Karpas-422 (cell line): ENCODE results near the gene DEFB119. TPM values are rescaled to one million over a fixed set of nuclear protein-coding genes. Genes with fewer than 3 reads are reported as not detected.
"Not testable (repeated sequence)": the region's sequence is repeated elsewhere in the genome, so short reads cannot be mapped to it uniquely, and the experiment has no call there.

Source experiments
- DNase-seq: peaks from one replicate; pipeline ENCODE4 v3.0.0-alpha.2; 2015
- H2AFZ ChIP-seq: fragments of 200-600 bp; sonication (generic); 2 replicates; pipeline ENCODE4 v1.6.1; 2014; ENCODE audit warnings: antibody characterized with exemption, low read length, mixed read lengths
- H3K27ac ChIP-seq: fragments of 200-600 bp; sonication (generic); 2 replicates; pipeline ENCODE4 v1.5.1; 2014; ENCODE audit warnings: mild to moderate bottlenecking, low read length, moderate library complexity
- H3K27me3 ChIP-seq: fragments of 200-600 bp; sonication (generic); 2 replicates; pipeline ENCODE4 v1.6.1; 2014; ENCODE audit warnings: low read length, mixed read lengths
- H3K36me3 ChIP-seq: fragments of 200-600 bp; sonication (generic); 2 replicates; pipeline ENCODE4 v1.6.1; 2014; ENCODE audit warnings: low read length, mixed read lengths; ENCODE audit not compliant: insufficient read depth
- H3K4me1 ChIP-seq: fragments of 200-600 bp; sonication (generic); 2 replicates; pipeline ENCODE4 v1.6.1; 2014; ENCODE audit warnings: mild to moderate bottlenecking, low read length, mixed read lengths
- H3K4me2 ChIP-seq: fragments of 200-600 bp; sonication (generic); 2 replicates; pipeline ENCODE4 v1.6.1; 2014; ENCODE audit warnings: low read length, low read depth, mild to moderate bottlenecking; ENCODE audit not compliant: poor library complexity, severe bottlenecking
- H3K4me3 ChIP-seq: fragments of 200-600 bp; sonication (generic); 2 replicates; pipeline ENCODE4 v1.5.1; 2014; ENCODE audit warnings: mild to moderate bottlenecking, antibody characterized with exemption, low read length, mixed read lengths
- H3K79me2 ChIP-seq: fragments of 200-600 bp; sonication (generic); 2 replicates; pipeline ENCODE4 v1.6.1; 2014; ENCODE audit warnings: mild to moderate bottlenecking, low read length, mixed read lengths
- H3K9ac ChIP-seq: fragments of 200-600 bp; sonication (generic); 2 replicates; pipeline ENCODE4 v1.6.0; 2014; ENCODE audit warnings: low read length
- H3K9me2 ChIP-seq: fragments of 200-600 bp; sonication (generic), shearing (Covaris generic); replicated peaks from 2 replicates; pipeline ENCODE4 v1.6.0; 2014; ENCODE audit warnings: mild to moderate bottlenecking, low read length, moderate library complexity; ENCODE audit not compliant: insufficient read depth
- H3K9me3 ChIP-seq: fragments of 300-700, 200-600 bp; sonication (generic); 2 replicates; pipeline ENCODE4 v1.6.1; 2014; ENCODE audit warnings: low read length, mixed read lengths
- H4K20me1 ChIP-seq: fragments of 200-600 bp; sonication (generic); 2 replicates; pipeline ENCODE4 v1.6.1; 2014; ENCODE audit warnings: mild to moderate bottlenecking, antibody characterized with exemption, low read length, low read depth; ENCODE audit not compliant: insufficient read depth
- total RNA-seq: library from RNA; depleted of rRNA; stranded (reverse); fragments of >200 nt; shearing (Covaris generic); gene quantifications from 2 replicates; pipeline ENCODE4 v1.2.3, GENCODE V29; 2014; ENCODE audit warnings: low replicate concordance

DEFB119 gene
- total RNA-seq, 1 experiment from 2014 or later = not detected

DNA sequence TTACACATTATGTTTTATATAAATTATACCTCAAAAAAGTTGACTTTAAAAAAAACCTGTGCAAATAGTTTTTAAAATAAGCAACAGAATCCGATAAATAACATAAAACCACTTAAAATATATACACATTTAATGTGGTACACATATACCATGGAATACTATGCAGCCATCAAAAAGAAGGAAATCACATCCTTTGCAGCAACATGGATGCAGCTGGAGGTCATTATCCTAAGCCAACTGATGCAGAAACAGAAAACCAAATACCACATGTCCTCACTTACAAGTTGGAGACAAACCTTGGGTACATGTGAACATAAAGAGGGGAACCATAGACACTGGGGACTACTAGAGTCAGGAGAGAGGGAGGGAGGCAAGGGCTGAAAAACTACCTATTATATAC, 19.6 kb upstream of the DEFB119 start:
- Histone ChIP-seq H3K4me1 (no peaks in the 10 kb centered on the region), H2AFZ (no peak overlapping the region), H3K9ac (no peak overlapping the region), H4K20me1 (no peaks in the 10 kb centered on the region), H3K4me2 (no peak overlapping the region), H3K4me3 (no peak overlapping the region), H3K27me3 (no peaks in the 10 kb centered on the region), H3K9me3 (no peaks in the 10 kb centered on the region), H3K36me3 (no peaks in the 10 kb centered on the region), H3K79me2 (no peaks in the 10 kb centered on the region), H3K9me2 (no peaks in the 10 kb centered on the region), H3K27ac (no peak overlapping the region)
- no peak for DNase-seq

DNA sequence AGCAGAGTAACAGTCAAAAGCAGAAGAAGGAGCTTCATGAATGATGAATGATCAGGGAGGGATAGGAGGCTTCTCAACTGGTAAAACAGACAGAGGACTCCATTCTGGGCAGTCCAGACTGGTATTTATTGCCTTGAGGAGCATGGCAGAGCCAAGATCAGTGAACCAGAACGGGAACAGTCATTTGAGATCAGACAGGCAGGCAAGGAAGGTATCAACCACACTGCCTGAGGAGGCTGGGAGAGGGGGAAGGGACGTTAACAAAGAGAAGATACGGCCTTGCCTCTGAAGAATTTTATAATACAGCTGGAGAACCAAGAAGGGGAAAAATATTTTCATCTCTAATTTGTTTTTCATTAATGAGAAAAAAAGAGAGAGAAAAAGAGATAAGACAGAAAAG, 15.7 kb upstream of the DEFB119 start, which contains the start of gene DEFB121:
DEFB121 (minus strand) TSS at position 101 of the 400 bp plus-strand sequence; CDS start at position 38, 63 bp downstream.
- Histone ChIP-seq H3K4me2 (no peak within 1 kb of the TSS), H3K9me2 (no peaks in the 10 kb centered on the region), H3K9me3 (no peaks in the 10 kb centered on the region), H3K9ac (no peak within 1 kb of the TSS), H3K27me3 (no peaks in the 10 kb centered on the region), H2AFZ (no peak within 1 kb of the TSS), H3K36me3 (no peaks in the 10 kb centered on the region), H3K4me3 (no peak within 1 kb of the TSS), H4K20me1 (no peaks in the 10 kb centered on the region), H3K27ac (no peak within 1 kb of the TSS), H3K79me2 (no peaks in the 10 kb centered on the region), H3K4me1 (no peaks in the 10 kb centered on the region)
- no peak for DNase-seq

DNA sequence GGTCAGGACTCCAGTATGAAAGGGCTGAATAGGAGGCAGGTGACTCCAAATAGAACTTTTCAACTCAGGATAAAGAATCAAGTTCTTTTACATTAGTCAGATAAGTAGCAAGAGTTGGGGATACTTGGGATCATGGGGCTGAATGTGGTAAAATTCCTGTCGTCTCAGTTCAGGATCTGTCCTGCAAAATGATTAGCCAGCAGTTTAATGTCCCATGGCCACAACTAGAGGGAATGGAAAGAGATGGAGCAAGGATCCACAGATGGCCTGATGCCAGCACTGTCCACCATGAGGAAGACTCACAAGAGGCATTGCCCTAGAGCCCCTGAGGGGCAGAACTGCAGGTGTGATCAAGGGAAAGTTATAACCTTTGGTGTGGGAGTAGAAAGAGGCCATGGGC, 13.5 kb upstream of the DEFB119 start:
- no peaks in the 10 kb centered on the region for H3K9me3 ChIP-seq
- no peaks in the 10 kb centered on the region for H3K9me2 ChIP-seq
- no peaks in the 10 kb centered on the region for H3K36me3 ChIP-seq
- H3K79me2 ChIP-seq = no peaks in the 10 kb centered on the region
- no peak overlapping the region for H3K4me3 ChIP-seq
- H2AFZ ChIP-seq = no peak overlapping the region
- H3K4me2 ChIP-seq = no peak overlapping the region
- H3K9ac ChIP-seq = no peak overlapping the region
- H4K20me1 ChIP-seq = no peaks in the 10 kb centered on the region
- no peak for DNase-seq
- H3K4me1 ChIP-seq = no peaks in the 10 kb centered on the region
- H3K27me3 ChIP-seq = no peaks in the 10 kb centered on the region
- no peak overlapping the region for H3K27ac ChIP-seq

DNA sequence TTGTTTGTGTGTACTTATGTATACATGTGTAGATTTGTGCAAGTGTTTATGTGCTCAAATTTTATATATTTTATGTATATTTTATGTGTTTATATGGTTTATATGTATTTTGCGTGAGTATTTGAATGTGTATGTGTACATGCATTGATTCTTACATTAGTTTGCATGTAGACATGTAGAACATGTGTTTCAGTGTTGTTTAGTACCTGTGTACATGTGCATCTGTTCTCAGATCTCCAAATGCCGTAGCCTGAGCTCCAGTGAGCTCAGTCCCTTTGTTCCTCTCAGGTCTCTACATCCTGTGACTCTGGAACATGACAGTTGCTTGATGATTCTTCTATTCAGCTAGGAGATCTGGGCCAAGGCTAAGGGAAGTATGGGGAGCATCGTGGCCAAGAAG, 4.5 kb upstream of the DEFB119 start:
- H4K20me1 ChIP-seq = no peaks in the 10 kb centered on the region
- no peaks in the 10 kb centered on the region for H3K27me3 ChIP-seq
- no peaks in the 10 kb centered on the region for H3K9me3 ChIP-seq
- no peak overlapping the region for H3K4me3 ChIP-seq
- H2AFZ ChIP-seq = no peak overlapping the region
- no peaks in the 10 kb centered on the region for H3K4me1 ChIP-seq
- no peaks in the 10 kb centered on the region for H3K36me3 ChIP-seq
- H3K4me2 ChIP-seq = no peak overlapping the region
- no peaks in the 10 kb centered on the region for H3K9me2 ChIP-seq
- no peak for DNase-seq
- no peak overlapping the region for H3K9ac ChIP-seq
- H3K79me2 ChIP-seq = no peaks in the 10 kb centered on the region
- no peak overlapping the region for H3K27ac ChIP-seq

GRCh38 chr20:31392836-31393235, 2.4 kb upstream of the DEFB119 start:
- Histone ChIP-seq H3K4me2 (no peak overlapping the region), H3K79me2 (no peaks in the 10 kb centered on the region), H3K9ac (no peak overlapping the region), H3K4me1 (no peaks in the 10 kb centered on the region), H3K27ac (no peak overlapping the region), H3K9me3 (no peaks in the 10 kb centered on the region), H3K36me3 (no peaks in the 10 kb centered on the region), H3K27me3 (no peaks in the 10 kb centered on the region), H3K9me2 (no peaks in the 10 kb centered on the region), H3K4me3 (no peak overlapping the region), H4K20me1 (no peaks in the 10 kb centered on the region), H2AFZ (no peak overlapping the region)
- no peak for DNase-seq

GRCh38 chr20:31374346-31374745, 16.0 kb downstream of the DEFB119 start:
- Histone ChIP-seq H3K4me3 (no peak overlapping the region), H3K9ac (no peak overlapping the region), H3K36me3 (no peaks in the 10 kb centered on the region), H3K27me3 (no peaks in the 10 kb centered on the region), H3K79me2 (no peaks in the 10 kb centered on the region), H3K27ac (no peak overlapping the region), H4K20me1 (no peaks in the 10 kb centered on the region), H3K9me3 (no peaks in the 10 kb centered on the region), H2AFZ (no peak overlapping the region), H3K4me1 (no peaks in the 10 kb centered on the region), H3K4me2 (no peak overlapping the region), H3K9me2 (no peaks in the 10 kb centered on the region)
- no peak for DNase-seq

DNA sequence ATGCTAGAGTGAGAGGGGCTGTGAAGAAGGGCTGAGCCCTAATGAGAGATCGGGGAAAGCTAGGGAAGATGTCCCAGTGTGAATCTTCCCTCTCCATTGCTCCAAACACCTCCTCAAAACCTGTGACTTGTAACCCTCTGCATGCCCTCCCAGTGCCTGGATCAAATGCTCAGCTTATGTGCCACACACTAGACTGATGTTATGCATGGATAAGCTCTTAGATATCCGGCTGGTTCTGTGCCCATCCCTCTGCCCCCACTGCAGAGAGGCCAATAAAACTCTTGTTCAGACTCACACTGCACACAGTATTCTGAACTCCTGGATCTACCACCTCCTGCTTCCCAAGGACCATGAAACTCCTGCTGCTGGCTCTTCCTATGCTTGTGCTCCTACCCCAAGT, 22.1 kb downstream of the DEFB119 start, which contains the start of gene DEFB118:
DEFB118 (plus strand) TSS at position 301 of the 400 bp plus-strand sequence; CDS start at position 351, 50 bp downstream.
- DNase-seq = no peak
- Histone ChIP-seq H3K9me3 (no peaks in the 10 kb centered on the region), H3K9me2 (no peaks in the 10 kb centered on the region), H3K79me2 (no peaks in the 10 kb centered on the region), H3K9ac (no peak within 1 kb of the TSS), H3K27ac (no peak within 1 kb of the TSS), H2AFZ (no peak within 1 kb of the TSS), H3K4me1 (no peaks in the 10 kb centered on the region), H3K4me2 (no peak within 1 kb of the TSS), H3K4me3 (no peak within 1 kb of the TSS), H4K20me1 (no peaks in the 10 kb centered on the region), H3K27me3 (no peaks in the 10 kb centered on the region), H3K36me3 (no peaks in the 10 kb centered on the region)

DNA sequence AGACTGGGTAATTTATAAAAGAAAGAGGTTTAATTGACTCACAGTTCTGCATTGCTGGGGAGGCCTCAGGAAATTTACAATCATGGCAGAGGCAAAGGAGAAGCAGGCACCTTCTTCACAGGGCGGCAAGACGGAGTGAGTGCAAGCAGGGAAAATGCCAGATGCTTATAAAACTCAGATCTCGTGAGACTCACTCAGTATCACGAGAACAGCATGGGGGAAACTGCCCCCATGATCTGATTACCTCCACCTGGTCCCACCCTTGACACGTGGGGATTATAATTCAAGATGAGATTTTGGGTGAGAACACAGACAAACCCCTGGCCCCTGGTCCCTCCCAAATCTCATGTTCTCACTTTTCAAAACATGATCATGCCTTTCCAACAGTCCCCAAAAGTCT, 26.1 kb downstream of the DEFB119 start:
- not testable (repeated sequence) for H3K27me3 ChIP-seq, H3K4me3 ChIP-seq

DNA sequence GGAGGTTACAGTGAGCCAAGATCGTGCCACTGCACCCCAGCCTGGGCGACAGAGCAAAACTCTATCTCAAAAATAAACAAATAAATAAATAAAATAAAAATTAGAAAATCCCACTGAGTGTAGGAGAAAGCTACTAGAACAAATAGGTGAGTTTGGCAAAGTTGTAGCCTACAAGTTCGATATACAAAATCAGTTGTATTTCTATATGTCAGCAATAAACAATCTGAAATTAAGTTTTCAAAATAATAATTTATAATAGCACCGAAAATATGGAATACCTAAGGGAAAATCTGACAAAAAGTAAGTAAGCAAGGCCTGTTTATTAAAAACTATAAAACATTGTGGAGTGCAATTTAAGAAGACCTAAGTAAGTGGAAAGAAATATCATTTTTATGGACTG, 27.1 kb downstream of the DEFB119 start:
- H2AFZ ChIP-seq = no peak overlapping the region
- H3K36me3 ChIP-seq = no peaks in the 10 kb centered on the region
- H3K9ac ChIP-seq = no peak overlapping the region
- H3K27me3 ChIP-seq = no peaks in the 10 kb centered on the region
- H4K20me1 ChIP-seq = no peaks in the 10 kb centered on the region
- no peaks in the 10 kb centered on the region for H3K4me1 ChIP-seq
- H3K27ac ChIP-seq = no peak overlapping the region
- no peak for DNase-seq
- no peaks in the 10 kb centered on the region for H3K79me2 ChIP-seq
- no peak overlapping the region for H3K4me2 ChIP-seq
- no peak overlapping the region for H3K4me3 ChIP-seq
- no peaks in the 10 kb centered on the region for H3K9me3 ChIP-seq
- no peaks in the 10 kb centered on the region for H3K9me2 ChIP-seq

More for the DNA sequence above, 26.1 kb downstream of the DEFB119 start:
- not testable (repeated sequence) for H3K4me1 ChIP-seq, H3K9ac ChIP-seq, H2AFZ ChIP-seq, H3K9me2 ChIP-seq, DNase-seq, H3K27ac ChIP-seq, H3K79me2 ChIP-seq, H4K20me1 ChIP-seq, H3K4me2 ChIP-seq, H3K36me3 ChIP-seq, H3K9me3 ChIP-seq
